ENCODE results near the gene ESRRA. TPM values are rescaled to one million over a fixed set of nuclear protein-coding genes. Genes with fewer than 3 reads are reported as not detected.
"Not testable (repeated sequence)": the region's sequence is repeated elsewhere in the genome, so short reads cannot be mapped to it uniquely, and the experiment has no call there.

The ESRRA gene
- total RNA-seq, 1 donor from 2014 or later = 52.7 TPM

GRCh38 chr11:64306876-64307622 is 1.7 kb downstream of the ESRRA start:
- intact Hi-C loops (cut with micrococcal nuclease) = no loop called here

DNA sequence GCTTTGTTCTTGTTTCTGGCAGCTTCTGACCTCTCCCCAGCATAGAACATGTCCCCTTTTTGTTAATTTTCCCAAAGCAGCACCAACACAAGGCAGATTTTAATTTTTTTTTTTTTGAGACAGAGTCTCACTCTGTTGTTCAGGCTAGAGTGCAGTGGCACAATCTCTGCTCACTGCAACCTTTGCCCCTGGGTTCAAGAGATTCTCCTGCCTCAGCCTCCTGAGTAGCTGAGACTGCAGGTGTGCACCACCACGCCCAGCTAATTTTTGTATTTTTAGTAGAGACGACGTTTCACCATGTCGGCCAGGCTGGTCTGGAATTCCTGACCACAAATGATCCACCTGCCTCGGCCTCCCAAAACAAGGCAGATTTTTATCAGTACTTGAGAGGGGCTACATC is 2.5 kb downstream of the ESRRA start:
- intact Hi-C loops (cut with micrococcal nuclease) = not testable (repeated sequence)

DNA sequence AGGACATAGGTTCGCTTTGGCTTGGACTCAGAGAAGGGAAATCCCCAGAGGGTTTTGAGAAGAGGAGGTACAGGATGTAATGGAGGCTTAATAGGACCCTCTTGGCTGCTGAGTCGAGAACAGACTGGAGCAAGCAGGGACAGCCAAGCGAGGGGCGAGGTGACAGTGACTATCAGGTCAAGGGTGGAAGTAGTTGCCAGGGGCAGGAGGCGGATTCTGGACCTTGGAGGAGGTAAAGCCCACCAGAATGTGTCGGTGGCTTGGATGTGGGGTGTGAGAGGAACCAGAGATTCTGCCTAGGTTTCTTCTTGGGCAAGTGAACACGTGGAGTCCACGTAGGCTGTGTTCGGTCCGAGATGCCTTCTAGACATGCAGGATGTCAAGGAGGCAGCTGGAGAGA is 7.6 kb downstream of the ESRRA start:
- intact Hi-C loops (cut with micrococcal nuclease) = no loop called here

- intact Hi-C loops (cut with micrococcal nuclease) = no loop called here
Measured at GRCh38 chr11:64313491-64314145, 8.3 kb downstream of the ESRRA start.

DNA sequence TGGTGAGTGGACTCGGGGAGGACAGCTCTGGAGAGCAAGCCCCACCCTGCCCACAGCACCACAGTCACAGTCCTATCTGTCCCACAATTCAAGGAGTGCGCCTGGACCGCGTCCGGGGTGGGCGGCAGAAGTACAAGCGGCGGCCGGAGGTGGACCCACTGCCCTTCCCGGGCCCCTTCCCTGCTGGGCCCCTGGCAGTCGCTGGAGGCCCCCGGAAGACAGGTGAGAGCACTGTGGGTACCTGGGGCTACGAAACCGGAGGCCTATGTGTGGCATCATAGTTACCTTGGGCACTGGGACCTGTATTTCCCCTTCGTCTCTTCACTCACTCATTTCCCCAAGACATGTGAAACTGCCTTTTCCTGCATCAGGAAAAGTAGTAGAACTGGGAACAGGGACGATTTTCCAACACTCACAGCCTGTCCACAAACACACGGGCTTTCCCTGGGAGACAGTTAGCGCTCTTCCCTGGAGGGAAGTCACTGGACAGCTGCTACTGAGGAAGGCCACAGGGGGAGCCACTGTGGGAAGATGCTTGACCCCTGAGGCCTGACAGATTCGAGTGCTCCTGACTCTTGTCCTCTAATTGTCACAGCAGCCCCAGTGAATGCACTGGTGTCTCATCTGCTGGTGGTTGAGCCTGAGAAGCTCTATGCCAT is 9.0 kb downstream of the ESRRA start:
- intact Hi-C loops (cut with micrococcal nuclease) = no loop called here

DNA sequence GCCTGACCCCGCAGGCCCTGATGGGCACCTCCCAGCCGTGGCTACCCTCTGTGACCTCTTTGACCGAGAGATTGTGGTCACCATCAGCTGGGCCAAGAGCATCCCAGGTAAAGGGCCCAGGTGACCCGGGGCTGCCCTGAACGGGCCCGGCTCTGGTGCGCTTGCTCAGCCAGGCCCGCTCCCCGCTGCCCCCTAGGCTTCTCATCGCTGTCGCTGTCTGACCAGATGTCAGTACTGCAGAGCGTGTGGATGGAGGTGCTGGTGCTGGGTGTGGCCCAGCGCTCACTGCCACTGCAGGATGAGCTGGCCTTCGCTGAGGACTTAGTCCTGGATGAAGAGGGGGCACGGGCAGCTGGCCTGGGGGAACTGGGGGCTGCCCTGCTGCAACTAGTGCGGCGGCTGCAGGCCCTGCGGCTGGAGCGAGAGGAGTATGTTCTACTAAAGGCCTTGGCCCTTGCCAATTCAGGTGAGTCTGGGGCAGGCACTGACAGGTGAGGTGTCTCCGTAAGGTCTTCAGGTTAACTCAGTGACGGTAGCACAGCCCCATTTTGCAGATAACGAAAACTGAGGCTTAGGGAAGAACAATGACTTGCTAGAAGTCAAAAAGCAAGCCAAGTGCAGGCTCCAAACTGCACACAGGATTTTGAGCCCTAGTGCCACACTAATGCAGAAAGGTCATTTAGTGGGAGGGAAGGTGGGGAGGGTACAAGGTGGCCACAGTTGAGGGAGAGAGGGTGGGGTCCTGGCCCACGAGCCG is 9.7 kb downstream of the ESRRA start:
- intact Hi-C loops (cut with micrococcal nuclease) = loop anchor here (5.0 kb wide), 1 partner anchor 1952 kb away; the partner anchor contains the start of gene RAB1B

DNA sequence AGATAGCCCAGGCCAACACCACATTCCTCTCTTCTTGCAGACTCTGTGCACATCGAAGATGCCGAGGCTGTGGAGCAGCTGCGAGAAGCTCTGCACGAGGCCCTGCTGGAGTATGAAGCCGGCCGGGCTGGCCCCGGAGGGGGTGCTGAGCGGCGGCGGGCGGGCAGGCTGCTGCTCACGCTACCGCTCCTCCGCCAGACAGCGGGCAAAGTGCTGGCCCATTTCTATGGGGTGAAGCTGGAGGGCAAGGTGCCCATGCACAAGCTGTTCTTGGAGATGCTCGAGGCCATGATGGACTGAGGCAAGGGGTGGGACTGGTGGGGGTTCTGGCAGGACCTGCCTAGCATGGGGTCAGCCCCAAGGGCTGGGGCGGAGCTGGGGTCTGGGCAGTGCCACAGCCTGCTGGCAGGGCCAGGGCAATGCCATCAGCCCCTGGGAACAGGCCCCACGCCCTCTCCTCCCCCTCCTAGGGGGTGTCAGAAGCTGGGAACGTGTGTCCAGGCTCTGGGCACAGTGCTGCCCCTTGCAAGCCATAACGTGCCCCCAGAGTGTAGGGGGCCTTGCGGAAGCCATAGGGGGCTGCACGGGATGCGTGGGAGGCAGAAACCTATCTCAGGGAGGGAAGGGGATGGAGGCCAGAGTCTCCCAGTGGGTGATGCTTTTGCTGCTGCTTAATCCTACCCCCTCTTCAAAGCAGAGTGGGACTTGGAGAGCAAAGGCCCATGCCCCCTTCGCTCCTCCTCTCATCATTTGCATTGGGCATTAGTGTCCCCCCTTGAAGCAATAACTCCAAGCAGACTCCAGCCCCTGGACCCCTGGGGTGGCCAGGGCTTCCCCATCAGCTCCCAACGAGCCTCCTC is 10.6 kb downstream of the ESRRA start:
- intact Hi-C loops (cut with micrococcal nuclease) = loop anchor here (5.0 kb wide), 1 partner anchor 1951 kb away; the partner anchor contains the start of gene RAB1B

- intact Hi-C loops (cut with micrococcal nuclease) = loop anchor here (1.0 to 5.0 kb wide), 8 partner anchors 11 to 1951 kb away; partner anchors contain the start of genes ESRRA, GPR137, OTUB1 and RAB1B
Measured at GRCh38 chr11:64316672-64317324, 11.5 kb downstream of the ESRRA start.

DNA sequence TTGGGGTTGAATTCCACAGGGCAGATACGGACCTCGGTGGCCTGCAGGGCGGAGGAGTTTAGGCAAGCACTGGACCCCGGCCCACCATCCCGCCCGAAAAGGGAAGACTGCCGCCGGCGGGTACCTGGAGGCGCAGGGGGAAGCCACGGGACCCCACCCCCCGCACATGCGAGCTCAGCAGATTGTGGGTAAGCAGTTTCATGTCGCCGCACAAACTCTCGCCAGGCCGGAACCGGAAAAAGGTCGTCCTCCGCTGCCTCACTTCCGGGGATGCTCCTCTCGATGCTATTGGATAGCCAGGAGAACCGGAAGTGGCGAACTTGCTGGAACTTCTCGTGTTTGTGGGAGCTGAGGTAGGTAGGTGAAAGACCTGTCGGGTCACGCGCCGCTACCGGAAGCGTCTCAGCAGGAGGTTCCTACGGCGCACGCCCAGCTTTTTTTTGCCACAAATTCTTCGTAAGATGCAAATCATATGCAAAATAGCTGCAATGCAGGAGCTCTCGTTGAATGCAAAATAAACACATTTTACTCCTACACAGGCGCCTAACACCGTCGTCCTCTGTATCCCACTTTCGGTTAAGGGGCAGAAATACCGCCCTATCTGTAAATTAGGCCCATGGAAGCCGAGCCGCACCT is 12.1 kb downstream of the ESRRA start, which contains the start of gene TRMT112:
Gene TRMT112 (minus strand): TSS at position 235 of the 636 bp plus-strand sequence. CDS start 33 bp downstream, at position 202.
- intact Hi-C loops (cut with micrococcal nuclease) = loop anchor here (1.0 to 5.0 kb wide), 8 partner anchors 12 to 1950 kb away; partner anchors contain the start of genes ESRRA, GPR137, OTUB1 and RAB1B

DNA sequence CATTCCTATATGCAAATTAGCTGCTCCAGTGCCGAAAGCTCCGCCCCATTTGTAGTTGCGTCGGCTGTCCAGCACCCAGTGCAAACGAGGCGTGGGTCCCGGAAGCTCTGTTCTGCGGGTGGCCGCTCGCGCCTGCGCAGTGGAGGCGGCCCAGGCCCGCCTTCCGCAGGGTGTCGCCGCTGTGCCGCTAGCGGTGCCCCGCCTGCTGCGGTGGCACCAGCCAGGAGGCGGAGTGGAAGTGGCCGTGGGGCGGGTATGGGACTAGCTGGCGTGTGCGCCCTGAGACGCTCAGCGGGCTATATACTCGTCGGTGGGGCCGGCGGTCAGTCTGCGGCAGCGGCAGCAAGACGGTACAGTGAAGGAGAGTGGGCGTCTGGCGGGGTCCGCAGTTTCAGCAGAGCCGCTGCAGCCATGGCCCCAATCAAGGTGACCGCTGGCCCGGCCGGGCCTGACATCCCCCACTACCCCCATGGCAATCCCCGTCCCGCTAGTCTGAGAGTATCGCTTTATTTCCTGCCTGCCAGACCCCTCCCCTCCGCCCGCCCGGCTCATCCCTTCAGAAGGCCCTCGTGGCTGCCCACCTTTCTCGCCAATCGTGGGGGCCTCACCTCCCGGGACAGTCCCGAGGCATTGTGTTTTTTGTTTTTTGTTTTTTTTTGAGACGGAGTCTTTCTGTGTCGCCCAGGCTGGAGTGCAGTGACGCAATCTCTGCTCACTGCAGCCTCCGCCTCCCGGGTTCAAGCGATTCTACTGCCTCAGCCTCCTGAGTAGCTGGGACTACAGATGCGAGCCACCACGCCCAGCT is 12.8 kb downstream of the ESRRA start, which contains the start of gene PRDX5:
Gene PRDX5 (plus strand): TSS at position 161 of the 805 bp plus-strand sequence. CDS start 95 bp downstream, at position 256.
- intact Hi-C loops (cut with micrococcal nuclease) = loop anchor here (1.0 to 5.0 kb wide), 12 partner anchors 13 to 1949 kb away; partner anchors contain the start of genes CCDC88B, ESRRA, FKBP2 and GPR137

GRCh38 chr11:64318766-64319761 is 13.7 kb downstream of the ESRRA start:
- intact Hi-C loops (cut with micrococcal nuclease) = loop anchor here (1.0 to 5.0 kb wide), 5 partner anchors 12 to 1948 kb away; partner anchors contain the start of genes CCDC88B, FKBP2, RAB1B and RPS6KA4

DNA sequence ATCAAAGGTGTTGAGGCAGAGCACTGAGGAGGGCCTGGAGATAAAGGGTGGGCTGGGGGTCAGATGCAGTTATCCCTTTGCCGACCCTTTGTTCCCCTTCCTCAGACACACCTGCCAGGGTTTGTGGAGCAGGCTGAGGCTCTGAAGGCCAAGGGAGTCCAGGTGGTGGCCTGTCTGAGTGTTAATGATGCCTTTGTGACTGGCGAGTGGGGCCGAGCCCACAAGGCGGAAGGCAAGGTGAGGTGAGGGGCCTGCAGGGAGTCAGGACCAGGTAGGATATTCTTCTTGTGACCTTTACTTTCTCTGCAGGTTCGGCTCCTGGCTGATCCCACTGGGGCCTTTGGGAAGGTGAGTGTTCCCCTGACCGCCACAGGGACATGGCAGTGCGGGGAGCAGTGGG is 15.2 kb downstream of the ESRRA start:
- intact Hi-C loops (cut with micrococcal nuclease) = no loop called here

GRCh38 chr11:64321026-64321425 is 15.7 kb downstream of the ESRRA start:
- intact Hi-C loops (cut with micrococcal nuclease) = no loop called here

GRCh38 chr11:64321533-64321932 is 16.2 kb downstream of the ESRRA start:
- intact Hi-C loops (cut with micrococcal nuclease) = no loop called here

DNA sequence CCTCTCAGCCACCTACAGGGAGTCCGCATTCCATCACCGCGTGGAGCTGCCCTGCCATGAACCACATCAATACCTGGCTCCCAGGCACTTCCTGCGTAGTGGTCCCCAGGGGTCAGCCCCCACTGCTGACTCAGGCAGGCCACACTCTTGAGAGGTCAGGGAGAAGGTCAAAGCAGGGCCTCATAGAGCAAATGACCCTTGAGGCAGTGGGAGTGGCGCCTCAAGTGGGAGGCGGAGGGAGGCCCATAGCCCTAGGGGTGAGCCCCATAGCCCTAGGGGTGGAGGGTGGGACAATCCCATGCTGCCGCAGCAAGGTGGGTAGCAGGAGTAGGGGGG is 17.6 kb downstream of the ESRRA start:
- intact Hi-C loops (cut with micrococcal nuclease) = no loop called here

GRCh38 chr11:64323373-64323772 is 18.0 kb downstream of the ESRRA start:
- intact Hi-C loops (cut with micrococcal nuclease) = no loop called here

- intact Hi-C loops (cut with micrococcal nuclease) = not testable (repeated sequence)
Measured at GRCh38 chr11:64323984-64324383, 18.7 kb downstream of the ESRRA start.
